Stomach (tissue), 4 donors: ENCODE data around the gene PNLIPRP3.

ENCODE experiments used
- CTCF ChIP-seq, 7 experiments: fragments of 450-650 bp in 4 of 7; fragments of 200-600 bp in 3 of 7; sonication (generic) in 3 of 7; IDR thresholded peaks; one replicate each; pipeline ENCODE4 v1.5.1; 2016 to 2019; ENCODE audit warnings: antibody characterized with exemption in 7 of 7, control low read depth in 2 of 7, mild to moderate bottlenecking in 1 of 7
- POLR2AphosphoS5 ChIP-seq, 3 donors: sonication (generic); formaldehyde crosslinking; IDR thresholded peaks; one replicate each; pipeline ENCODE4 v1.6.1; 2016; ENCODE audit warnings: antibody characterized with exemption in 3 of 3

GRCh38 chr10:116402858-116403257 is 24.8 kb upstream of the PNLIPRP3 start:
- TF ChIP-seq CTCF (IDR thresholded peaks at IDR 0.05) (no peak), POLR2AphosphoS5 (IDR thresholded peaks at IDR 0.05) (no peak)
